Measurements from ENCODE around the gene PLXNA4. TPM values are rescaled to one million over a fixed set of nuclear protein-coding genes. Genes with fewer than 3 reads are reported as not detected.

Gene PLXNA4
- total RNA-seq, 2 donors from 2014 or later, result 2.1 to 8.2 TPM

DNA sequence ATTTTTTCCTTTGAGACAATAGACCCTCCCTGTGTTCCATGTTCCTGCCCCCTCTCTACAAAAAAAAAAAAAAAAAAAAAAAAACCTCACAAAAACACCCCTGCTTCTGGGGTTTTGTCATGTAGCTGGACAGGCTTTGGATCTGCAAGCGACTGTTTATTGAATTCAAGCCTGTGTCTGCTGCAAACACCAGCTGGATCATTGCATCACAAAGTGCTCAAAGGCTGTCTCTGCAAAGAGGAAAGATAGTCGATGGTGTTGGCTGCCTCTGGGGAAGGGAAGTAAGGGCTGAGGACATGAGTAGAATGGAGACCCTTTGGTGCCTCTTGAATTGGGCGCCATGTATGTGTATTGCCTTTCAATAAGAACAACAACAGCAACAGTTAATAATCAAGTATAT is 471.2 kb downstream of the PLXNA4 start:
- intact Hi-C loops (cut with DNase I), result no loop called here
- no peak for DNase-seq
- no peak for TF ChIP-seq POLR2A (IDR thresholded peaks at IDR 0.05)
- TF ChIP-seq, protein P1, sequence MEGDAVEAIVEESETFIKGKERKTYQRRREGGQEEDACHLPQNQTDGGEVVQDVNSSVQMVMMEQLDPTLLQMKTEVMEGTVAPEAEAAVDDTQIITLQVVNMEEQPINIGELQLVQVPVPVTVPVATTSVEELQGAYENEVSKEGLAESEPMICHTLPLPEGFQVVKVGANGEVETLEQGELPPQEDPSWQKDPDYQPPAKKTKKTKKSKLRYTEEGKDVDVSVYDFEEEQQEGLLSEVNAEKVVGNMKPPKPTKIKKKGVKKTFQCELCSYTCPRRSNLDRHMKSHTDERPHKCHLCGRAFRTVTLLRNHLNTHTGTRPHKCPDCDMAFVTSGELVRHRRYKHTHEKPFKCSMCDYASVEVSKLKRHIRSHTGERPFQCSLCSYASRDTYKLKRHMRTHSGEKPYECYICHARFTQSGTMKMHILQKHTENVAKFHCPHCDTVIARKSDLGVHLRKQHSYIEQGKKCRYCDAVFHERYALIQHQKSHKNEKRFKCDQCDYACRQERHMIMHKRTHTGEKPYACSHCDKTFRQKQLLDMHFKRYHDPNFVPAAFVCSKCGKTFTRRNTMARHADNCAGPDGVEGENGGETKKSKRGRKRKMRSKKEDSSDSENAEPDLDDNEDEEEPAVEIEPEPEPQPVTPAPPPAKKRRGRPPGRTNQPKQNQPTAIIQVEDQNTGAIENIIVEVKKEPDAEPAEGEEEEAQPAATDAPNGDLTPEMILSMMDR (IDR thresholded peaks at IDR 0.05), result no peak
- WGBS, 2 donors, result 80 to 81% methylated on average over 3 of the region's 3 CpGs
- Histone ChIP-seq H3K27ac (no peak overlapping the region), H3K27me3 (no peaks in the 10 kb centered on the region), H3K4me1 (no peaks in the 10 kb centered on the region), H3K36me3 (replicated peaks in 1 of 2; ENCODE audit: insufficient read depth in 1 of 2, low read depth in 2 of 2) (no peaks in the 10 kb centered on the region), H3K4me3 (no peak overlapping the region), H3K9me3 (no peaks in the 10 kb centered on the region)
- ATAC-seq, result no peak

DNA sequence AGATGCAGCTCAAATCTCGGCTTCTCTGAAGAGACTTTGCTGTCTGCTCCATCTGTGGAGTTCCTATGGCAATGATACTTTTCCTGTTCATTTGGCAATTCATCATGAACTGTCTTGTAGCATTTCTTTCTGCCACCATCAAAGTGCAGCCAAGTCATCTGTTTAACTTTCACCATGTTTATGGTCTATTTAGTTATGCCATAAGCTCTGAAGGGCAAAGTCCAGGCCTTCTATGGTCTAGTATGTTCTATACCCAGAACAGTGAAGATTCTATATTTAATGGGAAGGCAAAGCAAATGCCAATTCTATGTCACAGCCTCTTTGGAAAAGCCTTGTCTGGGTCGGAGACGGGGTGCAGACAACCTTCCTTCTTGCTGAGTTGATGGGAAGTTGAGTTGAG is 472.6 kb downstream of the PLXNA4 start:
- no peaks in the 10 kb centered on the region for H3K27me3 ChIP-seq
- H3K9me3 ChIP-seq, result no peaks in the 10 kb centered on the region
- H3K4me3 ChIP-seq, result no peak overlapping the region
- intact Hi-C loops (cut with DNase I), result no loop called here
- H3K36me3 ChIP-seq (replicated peaks in 1 of 2; ENCODE audit: insufficient read depth in 1 of 2, low read depth in 2 of 2), result no peaks in the 10 kb centered on the region
- no peaks in the 10 kb centered on the region for H3K4me1 ChIP-seq
- H3K27ac ChIP-seq, result no peak overlapping the region
- DNase-seq, result no peak
- TF ChIP-seq POLR2A (IDR thresholded peaks at IDR 0.05), result no peak
- TF ChIP-seq, protein P1 (IDR thresholded peaks at IDR 0.05), result no peak
- no peak for ATAC-seq
- 88 to 89% methylated on average over 3 of the region's 3 CpGs for WGBS, 2 donors

DNA sequence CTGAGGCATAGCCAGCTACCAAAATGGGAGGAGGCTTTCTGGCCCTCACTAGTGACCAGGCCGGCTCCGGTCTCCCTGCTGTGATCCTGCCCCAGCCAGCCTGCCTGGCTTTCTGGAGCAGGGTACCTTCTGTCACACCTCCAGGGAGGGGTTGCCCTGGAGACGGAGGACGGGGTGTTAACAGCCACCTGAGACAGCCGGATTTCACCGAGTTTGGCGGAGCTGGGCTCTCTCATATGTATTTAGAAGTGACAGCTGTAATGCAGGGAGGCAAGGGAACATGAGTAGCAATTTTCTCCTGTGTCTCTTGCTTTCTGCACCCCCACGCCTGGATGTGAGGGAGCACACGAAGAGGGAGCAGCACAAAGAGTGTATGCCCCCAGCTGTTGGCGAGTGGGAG is 473.3 kb downstream of the PLXNA4 start:
- DNase-seq, result no peak

DNA sequence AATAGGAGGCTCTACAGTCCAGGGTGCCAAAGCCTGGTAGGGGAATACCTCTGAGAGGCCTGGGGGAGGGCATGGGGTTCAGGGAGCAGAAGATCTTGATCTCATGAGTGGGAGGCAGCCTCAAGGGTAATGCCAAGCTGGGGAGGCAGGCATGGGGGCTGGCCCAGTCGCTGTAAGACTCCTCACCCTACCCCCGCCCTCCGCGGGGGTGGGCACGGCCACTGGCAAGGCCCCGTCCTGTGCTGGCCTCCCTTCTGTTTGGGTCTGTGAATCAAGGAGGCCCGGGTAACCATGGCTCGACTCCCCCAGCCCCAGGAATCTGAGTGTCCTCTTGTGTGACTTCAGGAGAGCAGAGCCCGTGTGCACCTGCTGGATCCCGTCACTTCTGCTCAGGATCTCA is 473.9 kb downstream of the PLXNA4 start:
- DNase-seq, result no peak

More for the DNA sequence above, 473.3 kb downstream of the PLXNA4 start:
- ATAC-seq, result no peak
- Histone ChIP-seq H3K27ac (no peak overlapping the region), H3K27me3 (no peaks in the 10 kb centered on the region), H3K4me3 (no peak overlapping the region), H3K4me1 (no peaks in the 10 kb centered on the region), H3K9me3 (no peaks in the 10 kb centered on the region), H3K36me3 (replicated peaks in 1 of 2; ENCODE audit: insufficient read depth in 1 of 2, low read depth in 2 of 2) (no peaks in the 10 kb centered on the region)
- WGBS, 2 donors, result 67 to 70% methylated on average over 9 to 10 of the region's 10 CpGs
- intact Hi-C loops (cut with DNase I), result no loop called here
- TF ChIP-seq POLR2A (IDR thresholded peaks at IDR 0.05), result no peak
- TF ChIP-seq, protein P1 (IDR thresholded peaks at IDR 0.05), result no peak

DNA sequence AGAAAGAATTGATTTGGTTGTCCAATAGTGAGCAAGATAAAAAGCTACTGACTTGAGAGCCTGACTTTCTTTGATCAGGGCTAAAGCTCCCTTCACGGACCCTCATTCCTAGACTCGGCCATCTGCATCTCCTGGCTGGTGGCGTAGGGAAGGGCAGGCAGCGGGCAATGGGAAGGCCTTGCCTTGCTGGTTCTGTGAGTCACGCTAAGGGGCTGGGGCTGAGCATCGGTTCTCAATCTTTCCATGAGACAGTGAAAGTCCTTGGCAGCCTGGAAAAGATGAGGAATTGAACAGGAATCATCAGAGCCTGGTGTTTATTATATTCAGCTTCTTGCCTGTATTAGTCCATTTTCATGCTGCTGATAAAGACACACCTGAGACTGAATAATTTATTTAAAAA is 475.3 kb downstream of the PLXNA4 start:
- Histone ChIP-seq H3K36me3 (replicated peaks in 1 of 2; ENCODE audit: insufficient read depth in 1 of 2, low read depth in 2 of 2) (no peaks in the 10 kb centered on the region), H3K27me3 (no peaks in the 10 kb centered on the region), H3K4me1 (no peaks in the 10 kb centered on the region), H3K9me3 (no peaks in the 10 kb centered on the region), H3K4me3 (no peak overlapping the region), H3K27ac (no peak overlapping the region)
- TF ChIP-seq, protein P1 (IDR thresholded peaks at IDR 0.05), result no peak
- TF ChIP-seq POLR2A (IDR thresholded peaks at IDR 0.05), result no peak
- ATAC-seq (no peak), DNase-seq (no peak)
- WGBS, 2 donors, result 90 to 91% methylated on average over 6 of the region's 6 CpGs
- intact Hi-C loops (cut with DNase I), result no loop called here

More for the DNA sequence above, 473.9 kb downstream of the PLXNA4 start:
- Histone ChIP-seq H3K36me3 (replicated peaks in 1 of 2; ENCODE audit: insufficient read depth in 1 of 2, low read depth in 2 of 2) (no peaks in the 10 kb centered on the region), H3K27ac (no peak overlapping the region), H3K4me1 (no peaks in the 10 kb centered on the region), H3K9me3 (no peaks in the 10 kb centered on the region), H3K4me3 (no peak overlapping the region), H3K27me3 (no peaks in the 10 kb centered on the region)
- WGBS, 2 donors, result 85 to 92% methylated on average over 9 to 10 of the region's 10 CpGs
- no peak for ATAC-seq
- TF ChIP-seq POLR2A (IDR thresholded peaks at IDR 0.05), result no peak
- TF ChIP-seq, protein P1 (IDR thresholded peaks at IDR 0.05), result no peak
- intact Hi-C loops (cut with DNase I), result no loop called here

Data from body of pancreas (tissue), 4 donors.